Stimulated activated naive B cell treated with anti-CD40 and anti-IgM and Interleukin-4, amounts not matched to agents 10 μg/mL and 1 μg/mL and 100 μg/mL, for 72 hours (primary cell): Measurements from ENCODE around the gene CAMK2G.
A peak's percentile ranks its signal among the peaks of the same experiment; 100 is the strongest.
"Not testable (repeated sequence)": the region's sequence is repeated elsewhere in the genome, so short reads cannot be mapped to it uniquely, and the experiment has no call there.

Source experiments
- ATAC-seq, 2 donors: fragments of 150-1000 bp; cut with Tn5 transposase; replicated peaks; 2 replicates each; pipeline ENCODE4 v1.10.0; 2021; ENCODE audit warnings: moderate library complexity in 1 of 2
- DNase-seq: peaks from one replicate; pipeline ENCODE4 v3.0.0; 2021
- H3K27ac Mint-ChIP-seq: one replicate; pipeline ENCODE4 v1.8.0; 2022; ENCODE audit warnings: mild to moderate bottlenecking, mixed read lengths
- H3K27me3 Mint-ChIP-seq, 2 donors: one replicate each; pipeline ENCODE4 v1.8.0; 2022; ENCODE audit warnings: mixed read lengths in 2 of 2
- H3K36me3 Mint-ChIP-seq, 2 donors: one replicate each; pipeline ENCODE4 v1.8.0; 2022; ENCODE audit warnings: mixed read lengths in 2 of 2, mild to moderate bottlenecking in 1 of 2
- H3K4me1 Mint-ChIP-seq, 2 donors: one replicate each; pipeline ENCODE4 v1.8.0; 2022; ENCODE audit warnings: mixed read lengths in 2 of 2, mild to moderate bottlenecking in 1 of 2
- H3K4me3 Mint-ChIP-seq, 2 donors: one replicate each; pipeline ENCODE4 v1.8.0; 2022; ENCODE audit warnings: mild to moderate bottlenecking in 2 of 2, mixed read lengths in 2 of 2, moderate library complexity in 1 of 2
- H3K9me3 Mint-ChIP-seq, 2 donors: one replicate each; pipeline ENCODE4 v1.8.0; 2022; ENCODE audit warnings: mixed read lengths in 2 of 2, mild to moderate bottlenecking in 1 of 2

The CAMK2G gene

DNA sequence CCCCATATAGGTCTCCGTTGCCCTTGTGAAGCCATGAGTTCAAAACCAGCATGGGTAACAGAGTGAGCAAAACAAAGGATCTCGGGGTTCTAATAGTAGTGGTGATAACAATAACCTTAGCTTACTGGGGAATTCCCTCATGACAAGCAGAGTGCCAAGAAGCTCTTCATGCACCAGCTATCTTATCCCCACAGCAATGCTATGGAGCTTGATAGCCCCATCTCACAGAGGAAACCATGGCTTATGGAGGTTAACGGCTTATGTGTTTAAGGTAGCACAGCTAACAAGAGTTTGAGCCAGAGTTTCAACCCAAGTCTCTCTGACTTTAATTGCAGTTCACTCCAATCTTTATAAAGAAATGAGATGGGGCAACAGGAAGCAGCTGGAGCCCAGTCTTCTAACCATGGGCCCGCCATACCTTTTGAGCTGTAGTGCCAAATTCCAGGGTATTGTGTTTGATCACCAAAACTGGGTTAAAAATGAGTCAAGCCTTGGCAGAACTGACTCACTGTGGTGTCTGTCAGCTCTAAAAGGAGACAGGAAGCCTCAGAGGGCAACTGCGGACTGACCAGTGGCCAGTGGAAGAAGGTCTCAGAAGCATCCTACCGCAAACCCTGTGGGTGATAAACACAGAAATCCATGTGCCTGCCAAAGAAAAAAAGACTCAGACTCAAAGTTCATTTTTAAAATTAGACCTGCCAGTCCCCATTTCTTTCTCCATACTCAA lies 20.1 kb upstream of the CAMK2G start:
- no peak overlapping the region for H3K4me3 Mint-ChIP-seq
- DNase-seq: no peak
- peak overlapping the region; percentile 25 for H3K27ac Mint-ChIP-seq
- no peaks in the 10 kb centered on the region for H3K9me3 Mint-ChIP-seq
- H3K4me1 Mint-ChIP-seq: peaks cover 8 to 23% of the 10 kb centered on the region in 2 donors
- H3K36me3 Mint-ChIP-seq: no peaks in the 10 kb centered on the region
- ATAC-seq: peak; percentile 87 to 90
- no peaks in the 10 kb centered on the region for H3K27me3 Mint-ChIP-seq

DNA sequence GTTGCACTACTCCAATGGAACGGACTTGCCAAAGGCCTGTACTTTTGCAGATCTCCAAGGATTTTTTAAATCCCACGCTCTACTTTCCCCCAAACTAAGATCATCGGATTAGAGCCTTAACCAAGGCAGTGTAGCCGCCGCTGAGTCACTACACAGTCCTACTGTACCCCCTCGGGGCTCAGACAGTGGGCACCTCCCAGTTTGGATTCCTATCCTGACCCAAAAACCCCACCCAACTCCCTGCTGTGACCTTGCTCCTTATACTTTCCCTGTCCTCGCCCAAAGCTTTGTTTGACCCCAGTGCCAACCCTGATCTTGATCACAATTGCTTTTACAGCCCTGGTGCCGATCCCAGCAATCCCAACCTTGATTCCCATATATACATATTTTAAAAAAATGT lies 19.1 kb upstream of the CAMK2G start:
- Mint-ChIP-seq H3K27me3 (no peaks in the 10 kb centered on the region), H3K4me1 (peaks cover 11 to 33% of the 10 kb centered on the region in 2 donors), H3K4me3 (no peak overlapping the region), H3K9me3 (no peaks in the 10 kb centered on the region), H3K36me3 (no peaks in the 10 kb centered on the region), H3K27ac (no peak overlapping the region)
- ATAC-seq (no peak), DNase-seq (no peak)

DNA sequence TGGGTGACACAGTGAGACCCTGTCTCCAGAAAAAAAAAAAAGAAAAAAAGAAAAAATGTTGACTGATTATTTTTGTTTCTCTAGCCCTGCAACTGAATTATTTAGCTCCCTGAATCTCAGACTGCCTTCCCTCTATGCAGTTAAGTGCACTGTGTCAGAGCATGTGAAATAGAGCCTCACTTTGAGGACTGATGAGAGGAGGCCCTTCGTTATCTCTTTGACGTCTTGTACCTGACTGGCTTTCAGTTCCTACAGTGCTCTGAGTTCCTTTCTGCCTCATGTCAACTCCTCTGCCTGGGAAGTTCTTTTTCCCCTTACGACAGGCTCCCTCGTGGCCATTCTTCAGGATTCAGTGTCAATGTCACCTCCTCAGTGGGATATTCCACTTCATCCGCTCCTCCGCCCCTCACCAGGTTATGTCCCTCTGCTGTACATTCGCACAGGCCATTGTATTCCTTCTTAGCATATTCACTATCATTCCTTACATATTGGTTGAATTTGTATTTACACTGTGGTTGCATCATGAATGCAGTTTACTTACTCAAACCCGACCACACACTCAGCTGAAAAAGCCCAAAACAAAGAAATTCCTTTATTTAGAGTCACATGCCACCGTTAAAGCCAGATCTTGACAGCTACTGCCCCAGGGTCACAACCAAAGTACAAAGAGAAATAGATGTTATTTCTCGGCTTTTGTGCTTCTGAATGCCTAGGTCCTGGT lies 18.1 kb upstream of the CAMK2G start:
- no peak overlapping the region for H3K4me3 Mint-ChIP-seq
- no peaks in the 10 kb centered on the region for H3K9me3 Mint-ChIP-seq
- peaks cover 13 to 33% of the 10 kb centered on the region in 2 donors for H3K4me1 Mint-ChIP-seq
- H3K27ac Mint-ChIP-seq: no peak overlapping the region
- no peaks in the 10 kb centered on the region for H3K36me3 Mint-ChIP-seq
- ATAC-seq (no peak), DNase-seq (no peak)
- H3K27me3 Mint-ChIP-seq: no peaks in the 10 kb centered on the region

DNA sequence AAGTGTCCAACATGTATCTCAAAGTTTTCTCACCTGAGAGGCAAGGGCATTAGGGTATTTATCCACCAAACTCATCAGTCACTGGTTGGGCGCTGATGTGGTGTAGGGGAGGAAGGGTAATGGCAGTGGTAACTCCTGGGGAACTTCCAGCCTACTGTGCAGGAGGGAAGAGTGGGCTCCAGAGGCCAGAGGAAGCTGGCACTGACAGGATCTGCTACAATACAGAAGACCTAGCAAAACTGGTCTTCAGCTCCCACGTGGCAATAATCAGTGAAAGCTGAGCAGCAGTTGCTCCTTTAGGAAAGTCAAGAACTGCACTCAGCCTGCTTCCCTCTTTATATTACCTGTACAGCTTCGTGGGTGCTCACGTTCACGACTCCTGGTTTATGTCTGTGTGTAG lies 17.2 kb upstream of the CAMK2G start:
- no peak overlapping the region for H3K4me3 Mint-ChIP-seq
- no peaks in the 10 kb centered on the region for H3K27me3 Mint-ChIP-seq
- no peaks in the 10 kb centered on the region for H3K9me3 Mint-ChIP-seq
- ATAC-seq (no peak), DNase-seq (no peak)
- H3K36me3 Mint-ChIP-seq: no peaks in the 10 kb centered on the region
- H3K4me1 Mint-ChIP-seq: peaks cover 14 to 35% of the 10 kb centered on the region in 2 donors
- H3K27ac Mint-ChIP-seq: no peak overlapping the region

DNA sequence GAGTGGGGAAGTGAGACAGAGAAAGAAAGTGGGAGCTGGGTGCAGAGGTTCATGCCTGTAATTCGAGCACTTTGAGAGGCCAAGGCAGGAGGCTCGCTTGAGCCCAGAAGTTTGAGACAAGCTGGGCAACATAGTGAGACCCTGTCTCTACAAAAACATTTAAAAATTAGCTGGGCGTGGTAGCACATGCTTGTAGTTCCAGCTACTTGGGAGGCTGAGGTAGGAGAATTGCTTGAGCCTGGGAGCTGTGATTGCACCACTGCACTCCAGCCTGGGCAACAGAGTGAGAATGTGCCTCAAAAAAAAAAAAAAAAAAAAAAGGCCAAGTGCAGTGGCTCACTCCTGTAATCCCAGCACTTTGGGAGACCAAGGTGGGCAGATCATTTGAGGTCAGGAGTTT lies 16.5 kb upstream of the CAMK2G start:
- H3K4me1 Mint-ChIP-seq: peaks cover 21 to 42% of the 10 kb centered on the region in 2 donors
- H3K27ac Mint-ChIP-seq, H3K36me3 Mint-ChIP-seq, DNase-seq, H3K9me3 Mint-ChIP-seq, H3K27me3 Mint-ChIP-seq, H3K4me3 Mint-ChIP-seq, ATAC-seq: not testable (repeated sequence)

DNA sequence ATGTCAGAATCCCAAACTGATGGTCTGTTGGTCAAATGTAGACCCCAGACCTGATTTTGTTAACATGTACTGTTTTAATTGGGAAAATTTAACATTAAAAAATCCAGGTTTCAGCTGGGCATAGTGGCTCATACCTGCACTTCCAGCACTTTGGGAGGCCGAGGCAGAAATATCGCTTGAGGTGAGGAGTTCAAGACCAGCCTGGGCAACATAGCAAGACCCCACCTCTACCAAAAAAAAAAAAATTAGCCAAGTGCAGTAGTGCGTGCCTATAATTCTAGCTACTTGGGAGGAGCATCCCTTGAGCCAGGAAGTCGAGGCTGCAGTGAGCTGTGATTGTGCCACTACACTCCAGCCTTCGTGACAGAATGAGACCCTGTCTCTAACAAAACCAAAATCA lies 15.9 kb upstream of the CAMK2G start:
- Mint-ChIP-seq H3K4me1 (peaks cover 18 to 41% of the 10 kb centered on the region in 2 donors), H3K27me3 (no peaks in the 10 kb centered on the region), H3K27ac (no peak overlapping the region), H3K9me3 (no peaks in the 10 kb centered on the region), H3K4me3 (no peak overlapping the region), H3K36me3 (no peaks in the 10 kb centered on the region)
- no peak for ATAC-seq
- no peak for DNase-seq

DNA sequence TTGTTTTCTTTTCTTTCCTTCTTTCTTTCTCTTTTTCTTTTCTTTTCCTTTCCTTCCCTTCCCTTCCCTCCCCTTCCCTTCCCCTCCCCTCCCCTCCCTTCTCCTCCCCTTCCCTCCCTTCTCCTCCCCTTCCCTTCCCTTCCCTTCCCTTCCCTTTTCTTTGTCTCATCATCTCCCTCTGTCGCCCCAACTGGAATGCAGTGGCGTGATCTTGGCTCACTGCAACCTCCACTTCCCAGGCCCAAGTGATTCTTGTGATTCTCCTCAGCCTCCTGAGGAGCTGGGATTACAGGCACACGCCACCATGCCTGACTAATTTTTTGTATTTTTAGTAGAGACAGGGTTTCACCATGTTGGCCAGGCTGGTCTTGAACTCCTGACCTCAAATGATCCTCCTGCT lies 15.1 kb upstream of the CAMK2G start:
- H3K4me1 Mint-ChIP-seq: peaks cover 18 to 33% of the 10 kb centered on the region in 2 donors
- H3K27me3 Mint-ChIP-seq, H3K36me3 Mint-ChIP-seq, H3K9me3 Mint-ChIP-seq, H3K4me3 Mint-ChIP-seq, DNase-seq, ATAC-seq: not testable (repeated sequence)
- peak overlapping the region; percentile 37 for H3K27ac Mint-ChIP-seq

DNA sequence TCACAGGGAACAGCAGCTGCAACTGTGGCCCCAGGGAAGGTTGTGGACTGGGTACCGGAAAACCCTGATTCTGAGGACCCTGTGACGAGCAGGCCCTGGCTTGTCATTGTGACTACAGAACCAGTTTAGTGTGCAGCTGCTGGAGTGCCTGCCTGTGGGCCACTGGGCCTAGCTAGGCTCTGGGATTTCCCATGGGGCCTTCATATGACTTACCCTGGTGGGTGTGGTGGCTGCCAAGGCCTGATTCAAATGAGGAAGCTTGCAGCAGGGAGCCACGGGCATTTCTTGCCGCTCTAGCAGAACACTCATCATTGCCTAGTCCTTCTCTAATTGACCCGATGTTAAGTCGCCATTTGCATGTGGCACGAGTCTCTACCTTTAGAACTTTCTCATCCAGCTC lies 14.7 kb upstream of the CAMK2G start:
- Mint-ChIP-seq H3K27me3 (no peaks in the 10 kb centered on the region), H3K36me3 (no peaks in the 10 kb centered on the region), H3K9me3 (no peaks in the 10 kb centered on the region), H3K4me1 (peaks cover 18 to 29% of the 10 kb centered on the region in 2 donors), H3K27ac (no peak overlapping the region), H3K4me3 (no peak overlapping the region)
- peak; percentile 67 to 76 for ATAC-seq
- peak; percentile 44 for DNase-seq

DNA sequence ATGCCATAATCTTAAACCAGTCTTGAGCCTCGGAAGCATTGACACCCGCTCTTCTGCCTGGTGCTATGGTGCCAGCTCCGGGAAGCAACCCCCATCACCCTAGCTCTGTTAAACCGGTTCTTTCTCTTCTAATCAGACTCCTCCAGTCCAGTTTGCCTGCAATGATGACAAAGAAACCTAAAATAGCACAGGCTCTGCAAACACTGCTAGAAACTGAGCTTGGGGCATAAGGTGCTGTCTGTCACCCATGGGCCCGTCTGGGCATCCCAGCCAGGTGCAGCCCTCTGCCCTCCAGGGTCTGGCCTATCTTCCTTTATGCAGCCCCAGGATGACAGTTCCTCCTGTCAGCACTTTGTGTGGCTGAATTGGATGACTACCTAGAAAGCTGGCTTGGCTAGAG lies 14.2 kb upstream of the CAMK2G start:
- H3K27ac Mint-ChIP-seq: no peak overlapping the region
- H3K36me3 Mint-ChIP-seq: no peaks in the 10 kb centered on the region
- H3K27me3 Mint-ChIP-seq: no peaks in the 10 kb centered on the region
- no peak for DNase-seq
- peaks cover 18 to 26% of the 10 kb centered on the region in 2 donors for H3K4me1 Mint-ChIP-seq
- H3K9me3 Mint-ChIP-seq: no peaks in the 10 kb centered on the region
- H3K4me3 Mint-ChIP-seq: no peak overlapping the region
- peak in 1 of 2 donors; percentile 25 for ATAC-seq

DNA sequence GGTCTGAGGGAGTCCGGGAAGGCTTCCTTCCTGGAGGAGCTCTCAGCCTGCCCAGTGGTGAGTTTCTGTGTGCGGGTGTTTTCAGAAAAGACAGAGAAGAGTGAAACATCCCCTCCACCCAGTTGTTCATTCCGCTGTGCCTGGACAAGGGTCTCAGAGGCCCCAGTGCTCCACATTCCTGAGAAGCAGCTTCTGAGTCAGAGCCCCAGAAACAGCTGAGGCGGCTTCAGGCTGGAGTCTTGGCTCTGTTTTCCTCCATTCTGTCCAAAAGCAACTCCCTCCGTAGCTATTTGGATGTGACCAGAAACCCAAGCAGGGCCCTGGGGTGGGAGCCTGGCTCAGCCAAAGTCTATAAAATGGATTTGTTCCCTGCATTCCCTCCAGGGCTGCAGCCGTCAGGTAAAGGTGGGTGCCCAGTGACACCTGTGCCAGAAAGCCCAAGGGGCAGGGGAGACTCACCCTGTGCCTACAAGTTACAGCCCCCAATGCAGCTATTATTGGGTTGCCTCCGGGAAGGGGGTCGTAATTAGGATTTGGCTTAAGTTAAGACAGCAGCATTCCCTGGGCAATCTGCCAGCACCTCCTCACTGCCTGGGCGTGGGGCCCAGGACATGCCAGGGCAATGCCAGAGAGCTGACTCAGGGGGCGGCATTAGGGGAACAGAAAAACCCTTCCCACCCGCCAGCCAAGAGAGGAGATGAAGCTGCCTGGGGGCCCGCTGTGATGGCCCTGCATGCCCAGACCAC lies 13.1 kb upstream of the CAMK2G start:
- H3K27ac Mint-ChIP-seq: no peak overlapping the region
- H3K4me1 Mint-ChIP-seq: peaks cover 18 to 26% of the 10 kb centered on the region in 2 donors
- no peaks in the 10 kb centered on the region for H3K27me3 Mint-ChIP-seq

DNA sequence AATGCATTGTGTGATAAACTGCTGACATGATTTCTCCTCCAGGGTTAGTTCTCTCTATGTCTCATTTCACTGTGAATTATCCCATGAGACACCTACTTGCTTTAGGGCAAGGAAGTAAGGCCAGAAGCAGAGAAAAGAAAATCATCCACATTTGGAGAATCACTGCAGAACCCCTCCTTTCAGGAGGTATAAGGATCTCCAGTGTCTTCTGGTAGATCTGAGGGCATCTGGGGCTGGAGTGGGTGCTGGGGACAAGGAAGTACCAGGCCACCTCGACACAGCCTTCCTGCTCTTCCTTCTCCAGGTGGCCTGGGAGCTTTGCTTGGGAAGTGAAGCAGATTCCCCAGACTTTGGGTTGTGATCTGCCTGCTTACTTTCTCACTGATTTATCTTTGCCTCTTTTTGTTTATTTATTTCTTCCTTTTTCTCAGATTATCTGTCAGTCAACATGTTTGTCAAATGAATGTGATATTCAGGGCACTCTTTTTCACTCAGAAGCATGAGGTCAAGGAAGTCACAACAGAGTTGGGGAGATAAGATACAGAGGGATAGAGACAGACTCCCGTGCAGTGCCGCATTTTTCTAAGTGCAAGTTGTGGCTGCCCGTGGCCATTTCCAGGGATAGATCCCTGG lies 12.4 kb upstream of the CAMK2G start:
- no peak for DNase-seq
- ATAC-seq: no peak
- Mint-ChIP-seq H3K4me3 (no peak overlapping the region), H3K4me1 (peaks cover 17 to 26% of the 10 kb centered on the region in 2 donors), H3K27ac (no peak overlapping the region), H3K9me3 (no peaks in the 10 kb centered on the region), H3K36me3 (no peaks in the 10 kb centered on the region), H3K27me3 (no peaks in the 10 kb centered on the region)

More for the DNA sequence above, 13.1 kb upstream of the CAMK2G start:
- ATAC-seq (no peak), DNase-seq (no peak)
- Mint-ChIP-seq H3K4me3 (no peak overlapping the region), H3K9me3 (no peaks in the 10 kb centered on the region), H3K36me3 (no peaks in the 10 kb centered on the region)

DNA sequence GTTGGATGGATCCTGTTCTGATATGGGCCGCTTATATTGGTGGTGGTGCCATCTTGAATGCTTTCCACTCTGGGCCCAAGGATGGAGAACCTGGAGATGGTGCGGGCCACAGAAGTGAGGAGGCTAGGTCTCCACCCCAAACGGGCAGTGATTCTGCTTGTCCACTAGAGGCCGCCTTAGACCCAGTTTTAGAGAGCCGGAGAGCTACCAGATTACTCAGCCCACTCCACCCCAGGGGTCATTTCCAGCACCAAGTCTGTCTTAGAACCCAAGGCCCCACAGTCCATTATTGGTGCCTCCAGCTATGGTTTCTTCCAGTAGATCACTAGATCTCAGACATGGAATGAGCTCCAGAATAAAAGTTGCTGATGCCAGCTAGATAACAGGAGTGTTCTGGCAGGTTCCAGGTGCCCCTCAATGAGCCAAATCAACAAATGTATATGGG lies 11.8 kb upstream of the CAMK2G start:
- ATAC-seq (peak; percentile 91 to 92), DNase-seq (peak; percentile 63)
- no peaks in the 10 kb centered on the region for H3K27me3 Mint-ChIP-seq
- H3K27ac Mint-ChIP-seq: peak overlapping the region; percentile 39
- H3K4me3 Mint-ChIP-seq: no peak overlapping the region
- H3K9me3 Mint-ChIP-seq: no peaks in the 10 kb centered on the region
- H3K4me1 Mint-ChIP-seq: peaks cover 14 to 26% of the 10 kb centered on the region in 2 donors
- H3K36me3 Mint-ChIP-seq: no peaks in the 10 kb centered on the region

DNA sequence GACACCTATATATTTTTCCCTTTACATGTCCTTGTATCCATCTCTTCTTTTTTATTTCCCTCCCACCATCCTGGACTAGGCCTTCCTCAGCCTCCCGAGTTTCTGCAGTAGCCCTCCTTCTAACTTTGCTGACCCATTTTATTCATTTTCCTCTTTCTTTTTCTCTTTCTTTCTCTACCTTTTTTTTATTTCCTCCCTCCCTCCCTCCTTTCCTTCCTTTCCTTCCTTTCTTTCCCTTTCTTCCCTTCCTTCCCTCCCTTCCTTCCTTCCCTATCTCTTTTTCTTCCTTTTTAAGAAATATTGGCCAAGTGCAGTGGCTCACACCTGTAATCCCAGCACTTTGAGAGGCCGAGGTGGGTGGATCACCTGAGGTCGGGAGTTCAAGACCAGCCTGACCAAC lies 9.7 kb upstream of the CAMK2G start:
- Mint-ChIP-seq H3K36me3 (no peaks in the 10 kb centered on the region), H3K4me3 (no peak overlapping the region)

DNA sequence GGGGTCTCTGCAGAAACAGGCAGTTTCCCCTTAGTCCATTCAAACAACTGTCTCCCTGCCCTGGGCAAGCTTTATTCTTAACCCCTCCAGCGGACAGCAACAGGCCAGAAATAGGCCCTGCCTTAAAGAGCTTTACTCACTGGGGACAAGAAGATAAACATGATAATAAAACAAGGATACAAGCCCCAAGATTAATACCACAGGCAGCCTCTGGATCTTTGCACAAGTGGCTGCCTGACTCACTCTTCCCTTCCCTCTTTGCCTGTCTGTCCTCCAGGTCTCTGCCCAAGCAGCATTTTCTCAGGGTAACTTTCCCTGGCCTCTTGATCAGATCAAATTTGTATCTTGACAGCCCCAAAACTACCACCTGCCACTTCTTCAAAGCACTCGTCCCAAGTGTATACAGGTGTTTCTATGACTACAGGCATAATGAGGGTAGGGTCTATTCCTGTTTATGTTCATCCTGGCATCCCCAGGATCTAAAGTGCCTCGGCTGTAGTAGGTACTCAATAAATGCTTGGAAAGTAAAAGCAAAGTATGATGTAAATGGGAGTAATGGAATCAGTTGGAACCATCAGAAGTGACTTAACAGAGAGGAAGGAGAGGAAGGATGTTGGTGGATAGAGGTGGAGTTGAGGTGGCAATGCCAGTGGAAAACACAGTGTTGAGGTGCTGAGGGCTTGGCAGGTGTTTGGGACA lies 7.0 kb upstream of the CAMK2G start:
- Mint-ChIP-seq H3K27me3 (no peaks in the 10 kb centered on the region), H3K4me1 (peaks cover 18 to 26% of the 10 kb centered on the region in 2 donors), H3K9me3 (no peaks in the 10 kb centered on the region), H3K4me3 (no peak overlapping the region), H3K27ac (no peak overlapping the region), H3K36me3 (no peaks in the 10 kb centered on the region)
- DNase-seq (no peak), ATAC-seq (no peak)

More for the DNA sequence above, 9.7 kb upstream of the CAMK2G start:
- Mint-ChIP-seq H3K4me1 (peaks cover 18 to 26% of the 10 kb centered on the region in 2 donors), H3K27me3 (no peaks in the 10 kb centered on the region), H3K9me3 (no peaks in the 10 kb centered on the region), H3K27ac (no peak overlapping the region)
- no peak for ATAC-seq
- no peak for DNase-seq
